Measurements from ENCODE around the gene ERAP2. TPM values are rescaled to one million over a fixed set of nuclear protein-coding genes. Genes with fewer than 3 reads are reported as not detected.
A peak's percentile ranks its signal among the peaks of the same experiment; 100 is the strongest.

The ERAP2 gene
- total RNA-seq, 2 experiments from 2014 or later: 93.0 to 96.0 TPM

- ChIA-PET CTCF (interaction anchor here (3.2 to 6.6 kb wide), 2 partner anchors 9 to 11 kb away, joined by 33 to 106 read pairs; no protein-coding TSS in a partner anchor), POLR2A (interaction anchor here (1.1 kb wide), 1 partner anchor 45 kb away, joined by 3 read pairs; no protein-coding TSS in a partner anchor)
- ATAC-seq (no peak), DNase-seq (no peak)
- Mint-ChIP-seq H3K36me3 (ENCODE audit: low read depth) (peaks cover 58% of the 10 kb centered on the region), H3K27me3 (ENCODE audit: low read depth) (no peaks in the 10 kb centered on the region), H3K27ac (no peak overlapping the region), H3K4me1 (ENCODE audit: low read depth) (peaks cover 67% of the 10 kb centered on the region), H3K9me3 (ENCODE audit: insufficient read depth) (no peaks in the 10 kb centered on the region), H3K4me3 (no peak overlapping the region)
These were observed 3.4 kb downstream of the ERAP2 start for GRCh38 chr5:96879665-96880064.

DNA sequence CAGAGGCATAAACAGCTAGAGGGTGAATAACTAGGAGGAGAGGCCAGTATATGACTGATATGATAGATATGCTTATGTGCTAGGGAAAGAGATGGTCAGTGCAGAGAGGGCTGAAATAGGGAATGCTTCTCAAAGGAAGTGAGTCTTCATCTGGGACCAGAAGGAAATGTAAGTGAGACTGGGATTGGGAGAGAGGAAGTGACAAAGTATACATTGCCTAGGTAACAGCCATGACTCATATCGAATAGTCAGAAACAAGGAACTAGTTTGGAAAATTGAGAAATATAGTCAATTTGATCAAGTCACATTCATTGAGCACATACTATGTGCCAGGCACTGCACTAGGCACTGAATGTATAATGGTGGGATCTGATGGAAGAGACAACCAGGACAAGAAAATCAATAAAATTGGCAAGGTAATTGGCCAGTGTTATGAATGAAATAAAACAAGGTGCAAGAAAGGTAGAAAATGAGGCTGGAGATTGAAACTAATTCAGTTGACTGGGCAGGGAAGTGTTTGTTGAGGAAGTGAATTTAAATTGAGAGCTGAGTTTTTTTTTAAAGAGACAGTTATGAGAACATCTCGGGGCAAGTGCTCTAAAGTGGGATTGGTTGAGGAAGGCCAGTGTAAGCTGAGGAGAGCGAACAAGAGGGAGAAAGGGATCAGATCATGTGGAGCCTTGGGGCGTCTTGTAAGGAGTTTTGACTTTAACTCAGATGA, 4.3 kb downstream of the ERAP2 start:
- ATAC-seq (no peak), DNase-seq (no peak)
- H3K4me3 Mint-ChIP-seq: peak overlapping the region; percentile 59
- H3K36me3 Mint-ChIP-seq (ENCODE audit: low read depth): peaks cover 67% of the 10 kb centered on the region
- H3K9me3 Mint-ChIP-seq (ENCODE audit: insufficient read depth): no peaks in the 10 kb centered on the region
- H3K27ac Mint-ChIP-seq: peak overlapping the region; percentile 45
- peaks cover 67% of the 10 kb centered on the region for H3K4me1 Mint-ChIP-seq (ENCODE audit: low read depth)
- POLR2A ChIA-PET: interaction anchor here (0.9 to 1.9 kb wide), 3 partner anchors 9 to 73 kb away, joined by 3 to 4 read pairs (median 3); partner anchors contain the start of genes ERAP1 and LNPEP
- H3K27me3 Mint-ChIP-seq (ENCODE audit: low read depth): no peaks in the 10 kb centered on the region
- CTCF ChIA-PET: interaction anchor here (6.6 kb wide), 1 partner anchor 10 kb away, joined by 106 read pairs; no protein-coding TSS in a partner anchor

- Mint-ChIP-seq H3K4me3 (peak overlapping the region; percentile 59), H3K27me3 (ENCODE audit: low read depth) (no peaks in the 10 kb centered on the region), H3K9me3 (ENCODE audit: insufficient read depth) (no peaks in the 10 kb centered on the region), H3K4me1 (ENCODE audit: low read depth) (peaks cover 73% of the 10 kb centered on the region), H3K36me3 (ENCODE audit: low read depth) (peaks cover 75% of the 10 kb centered on the region), H3K27ac (peak overlapping the region; percentile 62)
- ATAC-seq: peak; percentile 22
- ChIA-PET POLR2A (interaction anchor here (0.9 to 1.9 kb wide), 3 partner anchors 10 to 74 kb away, joined by 3 to 4 read pairs (median 3); partner anchors contain the start of genes ERAP1 and LNPEP), CTCF (interaction anchor here (6.6 kb wide), 1 partner anchor 11 kb away, joined by 106 read pairs; no protein-coding TSS in a partner anchor)
- no peak for DNase-seq
These were observed 5.3 kb downstream of the ERAP2 start for GRCh38 chr5:96881511-96882115.

DNA sequence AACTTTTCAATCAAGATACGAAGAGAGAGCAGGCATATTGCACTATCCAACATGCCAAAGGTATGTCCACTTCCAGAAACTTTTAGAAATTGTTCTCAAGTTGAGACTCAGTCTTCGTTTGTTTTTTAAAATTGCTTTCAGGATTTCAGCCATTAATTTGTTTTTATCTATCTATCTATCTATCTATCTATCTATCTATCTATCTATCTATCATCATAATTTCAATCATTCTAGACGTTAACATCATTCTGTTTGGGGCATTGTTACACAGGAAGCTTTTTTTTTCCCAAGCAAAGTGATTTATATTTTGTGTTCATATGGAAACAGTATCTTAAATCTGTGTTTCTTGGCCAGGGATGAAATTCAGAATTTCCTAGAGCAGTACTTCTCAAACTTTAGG, 7.6 kb downstream of the ERAP2 start:
- Mint-ChIP-seq H3K9me3 (ENCODE audit: insufficient read depth) (no peaks in the 10 kb centered on the region), H3K27me3 (ENCODE audit: low read depth) (no peaks in the 10 kb centered on the region), H3K27ac (no peak overlapping the region), H3K36me3 (ENCODE audit: low read depth) (peaks cover 84% of the 10 kb centered on the region), H3K4me1 (ENCODE audit: low read depth) (peaks cover 78% of the 10 kb centered on the region), H3K4me3 (no peak overlapping the region)
- POLR2A ChIA-PET: interaction anchor here (2.4 to 2.6 kb wide), 2 partner anchors 7 to 12 kb away, joined by 9 to 12 read pairs; partner anchors contain the start of gene ERAP2
- CTCF ChIA-PET: interaction anchor here (0.6 to 6.6 kb wide), 3 partner anchors 7 to 32 kb away, joined by 3 to 106 read pairs (median 16); partner anchors contain the start of gene ERAP2
- DNase-seq (no peak), ATAC-seq (no peak)

- Mint-ChIP-seq H3K27me3 (ENCODE audit: low read depth) (no peaks in the 10 kb centered on the region), H3K9me3 (ENCODE audit: insufficient read depth) (no peaks in the 10 kb centered on the region), H3K27ac (peak overlapping the region; percentile 81), H3K4me1 (ENCODE audit: low read depth) (peaks cover 73% of the 10 kb centered on the region), H3K36me3 (ENCODE audit: low read depth) (peaks cover 86% of the 10 kb centered on the region), H3K4me3 (peak overlapping the region; percentile 44)
- ChIA-PET CTCF (interaction anchor here (0.8 to 6.6 kb wide), 11 partner anchors 9 to 277 kb away, joined by 3 to 106 read pairs (median 5); partner anchors contain the start of genes ERAP2 and LIX1), POLR2A (interaction anchor here (1.0 to 2.6 kb wide), 6 partner anchors 9 to 51 kb away, joined by 3 to 12 read pairs (median 6); partner anchors contain the start of genes ERAP2 and LNPEP)
- DNase-seq (no peak), ATAC-seq (no peak)
These were observed 8.7 kb downstream of the ERAP2 start for GRCh38 chr5:96884995-96885394.

- DNase-seq (peak; percentile 61), ATAC-seq (peak; percentile 84)
- Mint-ChIP-seq H3K27me3 (ENCODE audit: low read depth) (no peaks in the 10 kb centered on the region), H3K4me1 (ENCODE audit: low read depth) (peaks cover 66% of the 10 kb centered on the region), H3K27ac (peak overlapping the region; percentile 81), H3K36me3 (ENCODE audit: low read depth) (peaks cover 82% of the 10 kb centered on the region), H3K4me3 (peak overlapping the region; percentile 44), H3K9me3 (ENCODE audit: insufficient read depth) (no peaks in the 10 kb centered on the region)
- ChIA-PET POLR2A (interaction anchor here (1.0 to 2.6 kb wide), 6 partner anchors 9 to 50 kb away, joined by 3 to 12 read pairs (median 6); partner anchors contain the start of genes ERAP2 and LNPEP), CTCF (interaction anchor here (0.8 to 6.6 kb wide), 10 partner anchors 9 to 276 kb away, joined by 3 to 106 read pairs (median 5); partner anchors contain the start of genes ERAP2 and LIX1)
These were observed 9.4 kb downstream of the ERAP2 start for GRCh38 chr5:96885518-96886338.

DNA sequence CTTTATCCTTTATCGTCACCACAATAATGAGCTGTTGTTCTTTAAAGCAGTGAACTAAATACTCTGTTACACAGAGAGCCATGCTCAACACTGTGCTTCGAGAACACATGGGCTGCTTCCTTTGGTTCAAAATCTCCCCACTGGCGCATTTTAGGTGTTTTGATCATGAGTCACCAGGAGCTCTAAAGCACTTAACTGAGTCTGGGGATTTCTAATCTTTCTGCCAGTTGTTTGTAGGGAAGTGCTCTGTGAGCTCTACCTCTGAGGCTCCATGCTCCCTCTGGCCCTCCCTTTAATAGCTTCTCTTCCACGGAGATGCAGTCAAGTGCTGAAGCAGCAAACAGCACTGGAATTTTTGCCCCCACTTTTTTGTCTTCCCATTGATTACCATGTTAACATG, 17.0 kb downstream of the ERAP2 start:
- ChIA-PET POLR2A (interaction anchor here (0.7 to 1.4 kb wide), 5 partner anchors 19 to 151 kb away, joined by 3 to 8 read pairs (median 4); partner anchors contain the start of gene ERAP1), CTCF (interaction anchor here (0.7 to 2.4 kb wide), 6 partner anchors 10 to 270 kb away, joined by 3 to 16 read pairs (median 4); no protein-coding TSS in a partner anchor)
- no peak overlapping the region for H3K4me3 Mint-ChIP-seq
- H3K27me3 Mint-ChIP-seq (ENCODE audit: low read depth): no peaks in the 10 kb centered on the region
- no peaks in the 10 kb centered on the region for H3K9me3 Mint-ChIP-seq (ENCODE audit: insufficient read depth)
- H3K27ac Mint-ChIP-seq: peak overlapping the region; percentile 26
- DNase-seq (no peak), ATAC-seq (no peak)
- peaks cover 69% of the 10 kb centered on the region for H3K36me3 Mint-ChIP-seq (ENCODE audit: low read depth)
- H3K4me1 Mint-ChIP-seq (ENCODE audit: low read depth): peaks cover 38% of the 10 kb centered on the region

- H3K4me1 Mint-ChIP-seq (ENCODE audit: low read depth): peaks cover 38% of the 10 kb centered on the region
- peak overlapping the region; percentile 69 for H3K4me3 Mint-ChIP-seq
- no peak for DNase-seq
- peak; percentile 70 for ATAC-seq
- H3K9me3 Mint-ChIP-seq (ENCODE audit: insufficient read depth): no peaks in the 10 kb centered on the region
- ChIA-PET POLR2A (interaction anchor here (0.6 to 1.7 kb wide), 6 partner anchors 11 to 1498 kb away, joined by 3 to 9 read pairs (median 4); partner anchors contain the start of gene ERAP2), CTCF (interaction anchor here (0.7 to 2.0 kb wide), 13 partner anchors 11 to 245 kb away, joined by 3 to 30 read pairs (median 3); partner anchors contain the start of gene ERAP2)
- no peaks in the 10 kb centered on the region for H3K27me3 Mint-ChIP-seq (ENCODE audit: low read depth)
- H3K36me3 Mint-ChIP-seq (ENCODE audit: low read depth): peaks cover 70% of the 10 kb centered on the region
- peak overlapping the region; percentile 88 for H3K27ac Mint-ChIP-seq
These were observed 20.0 kb downstream of the ERAP2 start for GRCh38 chr5:96896276-96896675.

GRCh38 chr5:96896806-96897205, 20.5 kb downstream of the ERAP2 start:
- no peaks in the 10 kb centered on the region for H3K27me3 Mint-ChIP-seq (ENCODE audit: low read depth)
- POLR2A ChIA-PET: interaction anchor here (0.6 to 1.7 kb wide), 6 partner anchors 11 to 1497 kb away, joined by 3 to 9 read pairs (median 4); partner anchors contain the start of gene ERAP2
- peak overlapping the region; percentile 69 for H3K4me3 Mint-ChIP-seq
- H3K4me1 Mint-ChIP-seq (ENCODE audit: low read depth): peaks cover 38% of the 10 kb centered on the region
- H3K27ac Mint-ChIP-seq: peak overlapping the region; percentile 88
- CTCF ChIA-PET: interaction anchor here (0.7 to 2.0 kb wide), 13 partner anchors 12 to 245 kb away, joined by 3 to 30 read pairs (median 3); partner anchors contain the start of gene ERAP2
- peaks cover 73% of the 10 kb centered on the region for H3K36me3 Mint-ChIP-seq (ENCODE audit: low read depth)
- H3K9me3 Mint-ChIP-seq (ENCODE audit: insufficient read depth): no peaks in the 10 kb centered on the region
- ATAC-seq (peak; percentile 53), DNase-seq (no peak)

GRCh38 chr5:96901384-96901783, 25.1 kb downstream of the ERAP2 start:
- ATAC-seq (no peak), DNase-seq (no peak)
- ChIA-PET CTCF (interaction anchor here (0.6 to 5.3 kb wide), 7 partner anchors 16 to 1956 kb away, joined by 3 to 42 read pairs (median 4); partner anchors contain the start of gene LIX1), POLR2A (interaction anchor here (1.0 kb wide), 2 partner anchors 32 to 94 kb away, joined by 3 to 4 read pairs; partner anchors contain the start of gene ERAP1)
- Mint-ChIP-seq H3K27ac (no peak overlapping the region), H3K9me3 (ENCODE audit: insufficient read depth) (no peaks in the 10 kb centered on the region), H3K4me1 (ENCODE audit: low read depth) (peaks cover 20% of the 10 kb centered on the region), H3K36me3 (ENCODE audit: low read depth) (peaks cover 73% of the 10 kb centered on the region), H3K27me3 (ENCODE audit: low read depth) (no peaks in the 10 kb centered on the region), H3K4me3 (no peak overlapping the region)

Data from activated CD8-positive, alpha-beta T cell treated with anti-CD3 and anti-CD28 coated beads, Interleukin-2, amount 10 ng/mL, durations not matched to agents 7 days and 5 days (primary cell).